Kidney tubule cell (primary cell): Measurements from ENCODE around the gene TXLNB.

Experiments used
- DNase-seq: peaks from one replicate; pipeline ENCODE4 v3.0.0-alpha.2; 2018; ENCODE audit warnings: low spot score

The TXLNB gene

GRCh38 chr6:139291813-139292619, at the start of gene TXLNB:
Gene TXLNB (minus strand): TSS chr6:139291998. CDS start chr6:139288899, 3,099 bp downstream.
- peak; percentile 56 for DNase-seq

DNA sequence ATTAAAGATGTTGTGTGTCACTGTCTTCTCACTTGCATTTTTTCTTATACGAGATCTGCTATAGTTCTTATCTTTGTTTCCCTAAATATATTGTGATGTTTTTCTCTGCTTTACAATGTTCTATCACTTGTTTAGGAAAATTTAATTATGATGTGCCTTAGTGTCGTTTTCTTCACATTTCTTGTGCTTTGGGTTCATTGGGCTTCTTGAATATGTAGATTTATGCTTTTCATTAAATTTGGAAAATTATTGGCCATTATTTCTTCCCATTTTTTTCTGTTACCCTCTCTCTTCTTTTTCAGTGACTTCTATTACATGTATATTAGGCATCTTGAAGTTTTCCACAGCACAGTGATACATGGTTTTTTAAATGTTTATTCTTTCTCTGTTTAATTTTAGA, 49.3 kb upstream of the TXLNB start:
- no peak for DNase-seq

DNA sequence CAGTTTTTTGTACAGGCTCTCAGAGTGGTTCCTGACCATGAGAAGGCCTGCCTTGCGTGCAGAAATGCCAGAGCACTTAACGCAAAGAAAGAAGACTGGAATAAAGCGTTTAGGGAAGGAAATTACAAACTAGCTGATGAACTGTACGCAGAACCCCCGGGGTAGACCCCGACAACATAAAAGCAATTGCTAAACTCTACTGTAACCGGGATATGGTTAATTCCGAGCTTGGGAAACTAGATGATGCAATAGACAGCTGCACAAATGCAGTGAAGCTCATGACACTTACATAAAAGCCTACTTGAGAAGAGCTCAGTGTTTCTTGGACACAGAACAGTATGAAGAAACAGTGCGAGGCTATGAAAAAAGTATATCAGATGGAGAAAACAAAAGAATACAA, 47.0 kb upstream of the TXLNB start:
- DNase-seq: no peak

DNA sequence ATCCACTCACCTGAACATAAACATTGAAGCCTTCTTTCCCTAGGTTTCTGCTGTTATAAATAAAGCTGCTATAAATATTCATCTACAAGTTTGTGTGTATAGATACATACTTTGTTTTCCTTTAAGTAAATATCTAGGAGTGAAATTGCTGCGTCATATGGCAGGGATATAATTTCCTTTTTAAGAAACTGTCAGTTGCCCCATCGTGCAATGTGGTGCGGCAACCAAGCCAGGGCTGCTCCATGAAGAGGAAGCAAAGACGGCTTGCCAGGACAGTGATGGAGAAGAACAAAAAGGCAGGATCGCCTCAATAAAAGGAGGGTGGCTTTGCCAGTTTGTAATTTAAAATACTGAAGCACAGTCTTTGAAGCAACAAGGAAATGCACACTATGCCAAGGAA, 46.0 kb upstream of the TXLNB start:
- DNase-seq: no peak

DNA sequence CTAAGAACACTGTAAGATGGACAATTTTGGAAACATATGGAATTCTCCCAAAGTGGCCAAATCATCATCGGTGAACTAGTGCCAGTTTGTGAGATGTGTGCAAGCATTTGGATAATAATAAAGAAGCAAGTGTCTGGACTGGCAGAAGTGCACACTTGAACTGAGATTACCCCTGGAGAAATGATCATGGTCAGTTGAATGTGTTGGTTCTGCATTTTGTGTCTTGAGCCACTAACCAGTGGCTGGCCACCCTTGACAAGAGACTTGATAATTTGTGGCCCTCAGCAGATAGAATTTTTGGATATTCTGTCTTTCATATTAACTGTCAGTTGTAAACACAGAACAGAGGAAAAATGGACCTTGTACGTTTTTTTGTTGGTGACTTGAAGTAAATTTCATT, 45.2 kb upstream of the TXLNB start:
- no peak for DNase-seq

- DNase-seq: peak; percentile 26
Measured at GRCh38 chr6:139336488-139336887, 44.7 kb upstream of the TXLNB start.

DNA sequence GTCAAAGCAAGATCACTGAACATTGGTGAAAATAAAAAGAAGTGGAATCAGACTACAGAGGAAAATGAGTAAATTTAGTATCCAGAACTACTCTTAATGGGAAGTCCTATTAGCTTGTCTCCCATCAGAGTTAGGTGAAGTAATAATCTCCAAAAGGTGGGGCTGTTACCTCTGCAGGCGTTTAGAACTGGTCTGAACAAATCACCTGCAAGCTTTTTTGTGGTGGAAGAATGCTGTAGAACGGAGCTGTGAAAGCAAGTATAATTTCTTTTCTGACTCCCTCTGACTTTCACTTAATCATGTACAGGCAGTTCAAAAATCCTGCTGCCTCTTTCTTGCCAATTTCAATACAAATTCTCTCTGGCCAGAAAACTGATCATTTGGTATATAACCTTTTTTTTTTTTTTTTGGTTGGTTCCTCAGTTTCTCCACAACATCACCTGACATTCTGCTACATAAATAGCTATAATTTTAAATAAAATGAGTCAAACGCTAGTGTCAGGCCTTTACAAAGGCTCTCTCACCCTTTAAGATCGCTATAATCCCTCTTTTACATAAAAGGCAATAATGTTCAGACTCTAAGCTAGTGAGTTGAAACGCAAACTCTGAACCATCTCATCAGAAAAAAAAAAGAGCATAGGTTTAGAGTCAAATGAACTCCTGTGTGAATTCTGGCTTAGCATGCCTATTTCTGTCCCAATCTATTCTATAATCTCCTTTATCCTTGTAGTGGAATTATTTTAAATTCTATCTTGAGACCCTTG, 43.8 kb upstream of the TXLNB start:
- no peak for DNase-seq

DNA sequence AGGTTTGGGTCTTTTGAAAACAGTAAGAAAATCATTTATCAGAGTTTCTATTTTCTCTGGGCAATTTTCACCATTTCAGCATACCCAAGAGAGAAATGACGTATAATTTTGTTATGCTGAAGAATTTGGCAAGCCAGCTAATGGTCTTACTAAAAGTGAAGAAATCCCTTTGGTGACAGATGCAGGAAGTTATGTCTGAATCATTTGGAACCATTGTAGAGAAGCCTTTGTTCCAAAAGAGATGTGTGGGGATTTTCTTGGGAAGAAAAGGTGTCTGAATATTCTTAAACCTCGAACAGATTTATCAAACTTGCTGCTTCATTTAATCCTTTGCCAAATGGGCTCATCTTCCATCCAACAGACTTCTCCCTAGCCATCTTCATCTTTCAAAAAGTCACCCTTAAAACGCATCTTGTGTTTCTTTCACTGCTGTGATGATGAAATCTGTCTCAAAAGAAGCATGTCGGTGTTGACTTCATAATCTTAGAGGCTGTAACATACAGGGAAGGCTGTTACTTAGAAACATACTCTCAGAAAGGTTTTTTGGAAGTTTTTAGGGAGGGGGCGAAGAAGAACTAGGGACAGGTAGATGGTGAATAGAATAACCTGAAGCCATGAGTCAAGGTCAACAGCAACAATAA, 43.1 kb upstream of the TXLNB start:
- peak; percentile 67 for DNase-seq

- no peak for DNase-seq
Measured at GRCh38 chr6:139330826-139331500, 39.2 kb upstream of the TXLNB start.

DNA sequence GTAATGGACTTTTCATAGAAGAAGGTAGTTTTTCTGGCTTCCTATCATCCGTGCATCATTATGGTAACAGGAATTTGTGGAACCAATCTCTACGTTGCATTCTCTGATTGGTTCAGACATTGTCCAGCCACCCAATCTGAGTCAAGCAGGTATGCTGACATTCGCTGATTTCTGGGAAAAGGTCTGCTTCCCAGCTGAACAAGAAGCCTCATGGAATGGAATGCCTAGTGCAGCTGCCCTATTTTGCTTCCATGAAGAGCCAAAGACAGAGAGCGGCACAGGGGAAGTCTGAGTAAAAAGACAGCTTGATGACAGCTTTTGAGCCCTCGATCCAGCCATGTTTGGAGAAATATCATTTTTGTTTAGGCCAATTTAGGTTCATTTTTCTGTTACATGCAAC, 38.5 kb upstream of the TXLNB start:
- no peak for DNase-seq

GRCh38 chr6:139329224-139329623, 37.4 kb upstream of the TXLNB start:
- DNase-seq: no peak

- DNase-seq: no peak
Measured at GRCh38 chr6:139327038-139327437, 35.2 kb upstream of the TXLNB start.

DNA sequence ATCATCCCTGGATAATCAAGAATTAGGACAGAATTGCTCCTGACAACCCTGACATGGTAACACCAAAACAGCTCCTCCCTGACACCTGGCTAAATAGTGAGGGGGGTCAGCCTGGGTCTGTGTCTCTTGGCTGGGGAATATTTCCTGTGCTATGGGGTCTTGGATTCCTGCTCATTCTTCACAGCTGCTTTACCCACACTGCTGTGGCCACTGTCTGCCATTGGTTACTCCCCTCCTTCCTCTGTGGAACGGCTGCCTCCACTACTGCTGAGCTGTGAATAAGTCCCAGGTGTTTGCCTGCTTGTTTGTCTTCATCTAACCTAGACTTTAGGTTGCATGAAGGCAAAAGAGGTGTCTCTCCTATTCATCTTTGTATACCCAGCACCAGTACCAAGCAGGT, 33.9 kb upstream of the TXLNB start:
- no peak for DNase-seq

- DNase-seq: no peak
Measured at GRCh38 chr6:139325125-139325524, 33.3 kb upstream of the TXLNB start.

GRCh38 chr6:139324301-139324555, 32.4 kb upstream of the TXLNB start:
- DNase-seq: no peak

GRCh38 chr6:139323511-139324300, 31.9 kb upstream of the TXLNB start:
- peak; percentile 43 for DNase-seq

GRCh38 chr6:139320081-139320480, 28.3 kb upstream of the TXLNB start:
- DNase-seq: no peak

DNA sequence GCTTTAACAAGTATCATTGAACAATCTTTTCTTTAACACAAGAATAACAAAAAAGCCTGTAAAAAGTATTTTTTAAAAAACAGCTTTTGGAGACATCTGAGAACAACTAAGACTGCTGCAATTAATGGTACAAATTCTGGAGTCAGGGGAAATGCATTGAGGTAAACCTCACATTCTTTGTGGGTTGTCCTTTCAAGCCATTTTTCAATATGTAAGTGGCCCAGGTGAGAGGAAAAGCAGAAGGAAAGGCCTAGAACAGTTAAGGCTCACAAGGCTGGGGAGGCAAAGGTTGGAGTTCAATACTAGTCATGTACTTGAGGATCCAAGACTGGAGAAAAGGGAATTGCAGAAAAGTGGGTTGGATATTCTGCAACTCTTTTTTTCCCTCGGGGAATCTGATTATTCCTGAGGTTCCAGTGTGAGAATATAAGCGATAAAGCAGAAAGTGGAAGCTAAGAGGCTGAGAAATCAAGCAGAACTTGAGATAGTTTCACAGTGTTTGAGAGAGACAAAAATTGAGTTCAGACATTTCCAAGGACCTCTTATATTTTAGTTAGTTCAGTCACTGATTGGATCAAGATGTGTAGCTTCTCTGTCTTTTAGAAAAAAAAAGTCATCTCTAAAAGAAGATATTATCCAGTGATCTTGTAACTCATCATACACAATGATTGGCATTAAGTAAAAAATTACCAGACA, 25.0 kb upstream of the TXLNB start:
- DNase-seq: no peak

DNA sequence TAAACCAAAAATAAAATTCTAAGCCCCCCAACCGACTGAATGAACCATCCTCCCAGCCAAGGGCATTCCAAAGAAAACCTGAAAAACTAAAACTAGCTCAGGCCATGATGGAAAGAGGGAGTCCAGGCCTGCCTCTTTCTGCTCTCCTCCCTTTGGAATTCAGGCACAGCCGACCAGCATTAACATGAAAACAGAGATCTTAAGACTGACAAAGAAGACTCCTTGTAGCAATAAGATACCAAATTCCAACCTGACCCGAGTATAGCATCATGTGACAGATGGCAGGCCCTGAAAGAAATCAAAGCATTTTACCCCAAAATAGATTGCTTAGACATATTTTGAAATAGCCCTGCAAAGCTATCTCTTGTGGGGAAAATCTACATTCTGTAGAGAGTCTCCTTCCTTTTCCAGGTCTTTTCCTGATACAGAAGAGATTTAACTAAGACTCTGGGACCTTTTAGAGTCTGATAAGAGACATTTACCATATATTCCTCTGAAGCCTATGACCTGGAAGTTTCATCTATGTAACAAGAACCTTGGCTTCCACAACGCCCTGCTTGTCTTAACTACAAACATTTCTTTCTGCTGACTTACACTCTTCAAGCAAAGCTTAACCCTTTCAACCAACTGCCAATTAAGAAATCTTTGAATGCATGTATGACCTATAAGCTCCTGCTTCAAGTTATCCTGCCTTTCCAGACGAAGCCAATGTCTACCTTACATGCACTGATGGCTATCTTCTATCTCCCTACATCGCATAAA, 22.2 kb upstream of the TXLNB start:
- DNase-seq: no peak

- no peak for DNase-seq
Measured at GRCh38 chr6:139313229-139313628, 21.4 kb upstream of the TXLNB start.

GRCh38 chr6:139311831-139312230, 20.0 kb upstream of the TXLNB start:
- no peak for DNase-seq
